Hepatocyte (in vitro differentiated cells): ENCODE measurements around the gene ELAC2. TPM values are rescaled to one million over a fixed set of nuclear protein-coding genes. Genes with fewer than 3 reads are reported as not detected.

Experiments used
- DNase-seq: peaks from one replicate; pipeline ENCODE4 v3.0.0-alpha.2; 2016; ENCODE audit warnings: low spot score
- H2AFZ ChIP-seq: fragments of 200-600 bp; sonication (generic); 2 replicates; pipeline ENCODE4 v1.6.0; 2016; ENCODE audit warnings: antibody characterized with exemption, mild to moderate bottlenecking
- H3K27ac ChIP-seq: fragments of 200-600 bp; sonication (generic); 2 replicates; pipeline ENCODE4 v1.5.1; 2016; ENCODE audit warnings: mild to moderate bottlenecking
- H3K27me3 ChIP-seq: fragments of 200-600 bp; sonication (generic); 2 replicates; pipeline ENCODE4 v1.6.1; 2016
- H3K36me3 ChIP-seq: fragments of 200-600 bp; sonication (generic); replicated peaks from 2 replicates; pipeline ENCODE4 v1.5.1; 2016; ENCODE audit warnings: low read depth; ENCODE audit not compliant: insufficient read depth
- H3K4me1 ChIP-seq: fragments of 200-600 bp; sonication (generic); 2 replicates; pipeline ENCODE4 v1.5.1; 2016; ENCODE audit warnings: mild to moderate bottlenecking, moderate library complexity; ENCODE audit not compliant: insufficient read depth
- H3K4me2 ChIP-seq: fragments of 200-600 bp; sonication (generic); 2 replicates; pipeline ENCODE4 v1.6.0; 2016
- H3K4me3 ChIP-seq: fragments of 200-600 bp; sonication (generic); 2 replicates; pipeline ENCODE4 v1.5.1; 2016; ENCODE audit warnings: mild to moderate bottlenecking
- H3K79me2 ChIP-seq: fragments of 200-600 bp; sonication (generic); 2 replicates; pipeline ENCODE4 v1.6.0; 2017; ENCODE audit warnings: mild to moderate bottlenecking
- H3K9me2 ChIP-seq: fragments of 200-600 bp; sonication (generic); replicated peaks from 2 replicates; pipeline ENCODE4 v1.6.0; 2017; ENCODE audit warnings: mild to moderate bottlenecking; ENCODE audit not compliant: insufficient read depth
- H3K9me3 ChIP-seq: fragments of 200-600 bp; sonication (generic); 2 replicates; pipeline ENCODE4 v1.5.1; 2016; ENCODE audit warnings: low read depth, mild to moderate bottlenecking
- H4K20me1 ChIP-seq: fragments of 200-600 bp; sonication (generic); 2 replicates; pipeline ENCODE4 v1.6.0; 2016; ENCODE audit warnings: mild to moderate bottlenecking; ENCODE audit not compliant: insufficient read depth, poor library complexity, severe bottlenecking
- EZH2 ChIP-seq: fragments of 200-600 bp; sonication (generic); IDR thresholded peaks from 2 replicates; pipeline ENCODE4 v1.6.1; 2016; ENCODE audit warnings: antibody characterized with exemption, mild to moderate bottlenecking, borderline replicate concordance
- EZH2phosphoT487 ChIP-seq: fragments of 200-600 bp; sonication (generic); IDR thresholded peaks from one replicate; pipeline ENCODE4 v1.6.1; 2018; ENCODE audit warnings: antibody characterized with exemption, mild to moderate bottlenecking, low read depth, moderate library complexity; ENCODE audit not compliant: unreplicated experiment, severe bottlenecking
- WGBS: methylation state at CpG from one replicate; pipeline ENCODE4 v1.1.6; 2016; ENCODE audit warnings: low lambda C conversion rate; ENCODE audit errors: missing lambda C conversion rate; 5-methylcytosine and 5-hydroxymethylcytosine counted together
- polyA plus RNA-seq: library from polyadenylated mRNA; unstranded; fragments of >200 nt; fragmentation: Nextera tagmentation; extraction: Ambion mirVana; gene quantifications from 2 replicates; pipeline ENCODE4 v1.2.1, GENCODE V29; 2016
- total RNA-seq: library from RNA; depleted of rRNA; stranded (reverse); fragments of >200 nt; gene quantifications from 2 replicates; pipeline ENCODE4 v1.2.3, GENCODE V29; 2014
- TF ChIP-seq, protein P1 (sequence below): fragments of 200-600 bp; sonication (generic); IDR thresholded peaks from 2 replicates; pipeline ENCODE4 v1.5.1; 2016; ENCODE audit warnings: antibody characterized with exemption, mild to moderate bottlenecking; ENCODE audit not compliant: poor library complexity

The ELAC2 gene
- total and polyA plus RNA-seq, 2 experiments from 2014 or later: 39.6 to 45.6 TPM

DNA sequence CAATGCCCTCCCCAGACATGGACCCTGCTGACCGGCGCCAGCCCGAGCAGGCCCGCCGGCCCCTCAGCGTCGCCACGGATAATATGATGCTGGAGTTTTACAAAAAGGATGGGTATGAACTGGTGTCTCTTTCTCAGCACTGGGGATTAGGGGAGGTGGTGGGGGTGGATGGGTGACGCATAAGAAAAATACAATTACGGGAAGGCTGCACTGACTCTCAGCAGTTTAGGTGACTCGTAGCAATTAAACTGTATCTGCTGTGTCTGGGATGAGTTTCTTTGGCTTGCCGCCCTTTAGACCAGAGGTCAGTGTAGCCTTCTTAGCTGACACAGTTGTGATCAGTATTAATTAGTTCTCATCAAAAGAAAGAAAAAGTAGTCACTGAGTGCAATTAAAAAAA, 59.0 kb downstream of the ELAC2 start:
- no peak for DNase-seq
- TF ChIP-seq EZH2phosphoT487 (no peak), EZH2 (no peak)
- TF ChIP-seq, protein P1, sequence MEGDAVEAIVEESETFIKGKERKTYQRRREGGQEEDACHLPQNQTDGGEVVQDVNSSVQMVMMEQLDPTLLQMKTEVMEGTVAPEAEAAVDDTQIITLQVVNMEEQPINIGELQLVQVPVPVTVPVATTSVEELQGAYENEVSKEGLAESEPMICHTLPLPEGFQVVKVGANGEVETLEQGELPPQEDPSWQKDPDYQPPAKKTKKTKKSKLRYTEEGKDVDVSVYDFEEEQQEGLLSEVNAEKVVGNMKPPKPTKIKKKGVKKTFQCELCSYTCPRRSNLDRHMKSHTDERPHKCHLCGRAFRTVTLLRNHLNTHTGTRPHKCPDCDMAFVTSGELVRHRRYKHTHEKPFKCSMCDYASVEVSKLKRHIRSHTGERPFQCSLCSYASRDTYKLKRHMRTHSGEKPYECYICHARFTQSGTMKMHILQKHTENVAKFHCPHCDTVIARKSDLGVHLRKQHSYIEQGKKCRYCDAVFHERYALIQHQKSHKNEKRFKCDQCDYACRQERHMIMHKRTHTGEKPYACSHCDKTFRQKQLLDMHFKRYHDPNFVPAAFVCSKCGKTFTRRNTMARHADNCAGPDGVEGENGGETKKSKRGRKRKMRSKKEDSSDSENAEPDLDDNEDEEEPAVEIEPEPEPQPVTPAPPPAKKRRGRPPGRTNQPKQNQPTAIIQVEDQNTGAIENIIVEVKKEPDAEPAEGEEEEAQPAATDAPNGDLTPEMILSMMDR: no peak
- Histone ChIP-seq H3K4me3 (no peak overlapping the region), H3K27ac (no peak overlapping the region), H2AFZ (no peak overlapping the region), H3K4me1 (no peaks in the 10 kb centered on the region), H3K9me2 (no peaks in the 10 kb centered on the region), H3K4me2 (no peak overlapping the region), H3K36me3 (no peaks in the 10 kb centered on the region), H4K20me1 (no peaks in the 10 kb centered on the region), H3K9me3 (no peaks in the 10 kb centered on the region), H3K79me2 (no peaks in the 10 kb centered on the region), H3K27me3 (no peaks in the 10 kb centered on the region)
- 92% methylated on average over 12 of the region's 12 CpGs for WGBS

DNA sequence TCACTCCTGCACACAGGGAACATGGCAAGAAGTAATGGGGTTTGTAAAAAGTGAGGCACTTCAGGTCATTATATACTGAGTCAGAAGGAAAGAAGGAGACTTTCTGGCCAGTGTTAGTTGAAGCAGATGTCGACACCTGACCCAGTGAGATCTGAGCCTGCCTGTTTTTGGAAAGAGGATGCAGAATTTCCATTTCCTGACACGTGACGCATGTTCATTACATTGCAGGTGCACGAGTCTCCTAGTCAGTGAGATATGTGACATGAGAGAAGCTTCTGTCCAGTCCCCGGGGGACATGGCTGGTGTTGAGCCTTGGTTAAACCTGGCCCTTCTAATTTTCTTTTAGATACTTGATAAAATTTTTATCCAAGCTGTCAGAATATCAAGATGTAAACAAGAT, 62.3 kb downstream of the ELAC2 start:
- Histone ChIP-seq H3K36me3 (no peaks in the 10 kb centered on the region), H3K9me2 (no peaks in the 10 kb centered on the region), H3K79me2 (no peaks in the 10 kb centered on the region), H2AFZ (no peak overlapping the region), H3K27me3 (no peaks in the 10 kb centered on the region), H3K9me3 (no peaks in the 10 kb centered on the region), H3K4me2 (no peak overlapping the region), H3K27ac (no peak overlapping the region), H4K20me1 (no peaks in the 10 kb centered on the region), H3K4me1 (no peaks in the 10 kb centered on the region), H3K4me3 (no peak overlapping the region)
- TF ChIP-seq EZH2: no peak
- TF ChIP-seq, protein P1: no peak
- no peak for TF ChIP-seq EZH2phosphoT487
- no peak for DNase-seq
- WGBS: 96% methylated on average over 5 of the region's 5 CpGs

DNA sequence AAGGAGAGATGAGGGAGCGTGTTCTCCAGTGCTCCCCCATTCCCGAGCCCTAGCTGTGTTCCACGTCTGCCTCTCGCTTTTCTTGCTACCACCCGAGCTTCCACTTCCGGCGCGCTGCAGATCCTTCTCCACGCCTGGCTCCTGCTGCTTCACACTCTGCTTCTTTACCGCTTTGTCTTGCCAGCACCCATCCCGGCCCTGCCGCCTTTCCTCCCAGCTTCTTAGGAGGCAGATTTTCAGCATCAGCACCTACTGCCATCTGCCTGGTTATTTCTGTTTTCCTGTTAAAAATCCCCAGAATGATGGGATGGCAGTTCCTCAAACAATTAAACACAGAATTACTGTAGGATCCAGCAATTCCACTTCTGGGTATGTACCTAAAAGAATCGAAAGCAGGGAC, 64.7 kb downstream of the ELAC2 start:
- Histone ChIP-seq H3K4me3 (no peak overlapping the region), H3K9me3 (no peaks in the 10 kb centered on the region), H2AFZ (no peak overlapping the region), H3K79me2 (no peaks in the 10 kb centered on the region), H4K20me1 (no peaks in the 10 kb centered on the region), H3K4me2 (no peak overlapping the region), H3K27ac (no peak overlapping the region), H3K9me2 (no peaks in the 10 kb centered on the region), H3K4me1 (no peaks in the 10 kb centered on the region), H3K27me3 (no peaks in the 10 kb centered on the region), H3K36me3 (no peaks in the 10 kb centered on the region)
- whole genome bisulfite sequencing: 96% methylated on average over 13 of the region's 13 CpGs
- DNase-seq: no peak
- no peak for TF ChIP-seq EZH2phosphoT487
- TF ChIP-seq, protein P1: no peak
- no peak for TF ChIP-seq EZH2

DNA sequence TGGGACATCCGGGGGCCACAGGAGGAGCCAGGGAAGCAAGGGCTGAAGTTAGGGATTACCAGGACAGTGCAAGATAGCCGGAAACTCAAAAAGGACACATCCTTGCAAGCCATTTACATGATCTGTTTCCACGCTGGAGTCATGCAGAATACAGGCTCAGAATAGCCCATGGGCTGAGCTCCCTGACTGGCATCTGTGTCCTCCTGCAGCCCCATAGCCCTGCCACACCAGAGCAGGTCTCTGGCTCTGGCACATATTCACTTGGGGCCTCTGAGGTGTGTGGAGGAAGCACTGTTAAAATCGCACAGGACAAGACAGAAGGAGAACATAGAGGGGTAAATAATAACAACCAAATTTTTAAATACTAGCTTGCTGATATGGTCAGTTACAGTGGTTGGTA, 65.8 kb downstream of the ELAC2 start:
- no peak overlapping the region for H2AFZ ChIP-seq

More for the DNA sequence above, 65.8 kb downstream of the ELAC2 start:
- Histone ChIP-seq H4K20me1 (no peaks in the 10 kb centered on the region), H3K9me2 (no peaks in the 10 kb centered on the region), H3K27ac (no peak overlapping the region), H3K36me3 (no peaks in the 10 kb centered on the region), H3K4me2 (no peak overlapping the region), H3K9me3 (no peaks in the 10 kb centered on the region), H3K4me3 (no peak overlapping the region), H3K79me2 (no peaks in the 10 kb centered on the region), H3K4me1 (no peaks in the 10 kb centered on the region), H3K27me3 (no peaks in the 10 kb centered on the region)
- no peak for DNase-seq
- WGBS: 90% methylated on average over 4 of the region's 4 CpGs
- no peak for TF ChIP-seq EZH2phosphoT487
- TF ChIP-seq, protein P1: no peak
- no peak for TF ChIP-seq EZH2
